Hepatocyte (in vitro differentiated cells): ENCODE data around the gene NR2E1.

Experiments used
- EZH2 ChIP-seq: fragments of 200-600 bp; sonication (generic); IDR thresholded peaks from 2 replicates; pipeline ENCODE4 v1.6.1; 2016; ENCODE audit warnings: antibody characterized with exemption, mild to moderate bottlenecking, borderline replicate concordance
- EZH2phosphoT487 ChIP-seq: fragments of 200-600 bp; sonication (generic); IDR thresholded peaks from one replicate; pipeline ENCODE4 v1.6.1; 2018; ENCODE audit warnings: antibody characterized with exemption, mild to moderate bottlenecking, low read depth, moderate library complexity; ENCODE audit not compliant: unreplicated experiment, severe bottlenecking
- TF ChIP-seq, protein P1 (sequence below): fragments of 200-600 bp; sonication (generic); IDR thresholded peaks from 2 replicates; pipeline ENCODE4 v1.5.1; 2016; ENCODE audit warnings: antibody characterized with exemption, mild to moderate bottlenecking; ENCODE audit not compliant: poor library complexity

GRCh38 chr6:108168501-108169463 lies 3.0 kb downstream of the NR2E1 start:
- TF ChIP-seq, protein P1, sequence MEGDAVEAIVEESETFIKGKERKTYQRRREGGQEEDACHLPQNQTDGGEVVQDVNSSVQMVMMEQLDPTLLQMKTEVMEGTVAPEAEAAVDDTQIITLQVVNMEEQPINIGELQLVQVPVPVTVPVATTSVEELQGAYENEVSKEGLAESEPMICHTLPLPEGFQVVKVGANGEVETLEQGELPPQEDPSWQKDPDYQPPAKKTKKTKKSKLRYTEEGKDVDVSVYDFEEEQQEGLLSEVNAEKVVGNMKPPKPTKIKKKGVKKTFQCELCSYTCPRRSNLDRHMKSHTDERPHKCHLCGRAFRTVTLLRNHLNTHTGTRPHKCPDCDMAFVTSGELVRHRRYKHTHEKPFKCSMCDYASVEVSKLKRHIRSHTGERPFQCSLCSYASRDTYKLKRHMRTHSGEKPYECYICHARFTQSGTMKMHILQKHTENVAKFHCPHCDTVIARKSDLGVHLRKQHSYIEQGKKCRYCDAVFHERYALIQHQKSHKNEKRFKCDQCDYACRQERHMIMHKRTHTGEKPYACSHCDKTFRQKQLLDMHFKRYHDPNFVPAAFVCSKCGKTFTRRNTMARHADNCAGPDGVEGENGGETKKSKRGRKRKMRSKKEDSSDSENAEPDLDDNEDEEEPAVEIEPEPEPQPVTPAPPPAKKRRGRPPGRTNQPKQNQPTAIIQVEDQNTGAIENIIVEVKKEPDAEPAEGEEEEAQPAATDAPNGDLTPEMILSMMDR = peak; percentile 40
- TF ChIP-seq EZH2phosphoT487 (peak; percentile 40), EZH2 (peak; percentile 82)
